PC-9 (cell line): ENCODE results near the gene CDCA5. TPM values are rescaled to one million over a fixed set of nuclear protein-coding genes. Genes with fewer than 3 reads are reported as not detected.

Experiments
- BruUV-seq: library from RNA; stranded (reverse); fragments of 400-500 nt; replicated peaks from 2 replicates; lab custom pipeline; 2021; lab: Mats Ljungman, UMichigan
- CTCF ChIA-PET: fragments of 300-600 bp; sonication (Branson Sonifier 250); formaldehyde crosslinking; loops from one replicate; lab custom pipeline; 2022; ENCODE audit warnings: antibody characterized with exemption; lab: Charles Lee
- POLR2A ChIA-PET: fragments of 300-600 bp; sonication (Branson Sonifier 250); formaldehyde crosslinking; loops from one replicate; lab custom pipeline; 2022; ENCODE audit warnings: antibody characterized with exemption; ENCODE audit not compliant: unreplicated experiment; lab: Charles Lee
- DNase-seq, 2 experiments: peaks; one replicate each; pipeline versions ENCODE4 v3.0.0 to v3.0.0-alpha.2; 2015 to 2022; ENCODE audit warnings: mixed read lengths in 1 of 2
- H2AFZ ChIP-seq: fragments of 200-600 bp; sonication (generic); 2 replicates; pipeline ENCODE4 v1.8.1; 2017; ENCODE audit warnings: antibody characterized with exemption
- H3F3A ChIP-seq: fragments of 200-600 bp; sonication (generic); 2 replicates; pipeline ENCODE4 v1.8.1; 2017; ENCODE audit warnings: antibody characterized with exemption, mild to moderate bottlenecking, low read depth; ENCODE audit not compliant: insufficient read depth
- H3K27ac ChIP-seq: fragments of 200-600 bp; sonication (generic); 2 replicates; pipeline ENCODE4 v1.6.1; 2016; ENCODE audit warnings: mixed run types
- H3K27me3 ChIP-seq: fragments of 200-600 bp; sonication (generic); 2 replicates; pipeline ENCODE4 v1.6.1; 2016; ENCODE audit warnings: low read depth, mixed run types; ENCODE audit not compliant: insufficient read depth
- H3K36me3 ChIP-seq: fragments of 200-600 bp; sonication (generic); 2 replicates; pipeline ENCODE4 v1.6.1; 2016; ENCODE audit warnings: low read depth, mixed run types
- H3K4me1 ChIP-seq: fragments of 200-600 bp; sonication (generic); replicated peaks from 2 replicates; pipeline ENCODE4 v1.6.1; 2016; ENCODE audit warnings: mixed run types; ENCODE audit not compliant: insufficient read depth
- H3K4me2 ChIP-seq: fragments of 200-600 bp; sonication (generic); 2 replicates; pipeline ENCODE4 v1.6.1; 2017; ENCODE audit warnings: mixed run types
- H3K4me3 ChIP-seq: fragments of 200-600 bp; sonication (generic); 2 replicates; pipeline ENCODE4 v1.6.1; 2016; ENCODE audit warnings: mixed run types
- H3K79me2 ChIP-seq: fragments of 200-600 bp; sonication (generic); 2 replicates; pipeline ENCODE4 v1.6.1; 2017; ENCODE audit warnings: low read depth, mixed run types
- H3K9me2 ChIP-seq: fragments of 200-600 bp; sonication (generic); 2 replicates; pipeline ENCODE4 v1.8.1; 2017; ENCODE audit warnings: mild to moderate bottlenecking; ENCODE audit not compliant: insufficient read depth
- H3K9me3 ChIP-seq: fragments of 200-600 bp; sonication (generic); 2 replicates; pipeline ENCODE4 v1.8.1; 2016; ENCODE audit warnings: low read depth; ENCODE audit not compliant: insufficient read depth
- H4K20me1 ChIP-seq: fragments of 200-600 bp; sonication (generic); 2 replicates; pipeline ENCODE4 v1.8.1; 2017; ENCODE audit not compliant: insufficient read depth
- CTCF ChIP-seq: fragments of 200-600 bp; sonication (generic); conservative IDR thresholded peaks from 2 replicates; pipeline ENCODE4 v1.6.1; 2017; ENCODE audit warnings: mixed run types, antibody characterized with exemption, mild to moderate bottlenecking, moderate library complexity
- EZH2 ChIP-seq: fragments of 200-600 bp; sonication (generic); IDR thresholded peaks from 2 replicates; pipeline ENCODE4 v1.8.0; 2017; ENCODE audit warnings: antibody characterized with exemption, low read depth
- intact Hi-C: fragments of 100-400 bp; cut with micrococcal nuclease; formaldehyde crosslinking; loops from one replicate; pipeline ENCODE4 v1.10.0; 2022; ENCODE audit not compliant: unreplicated experiment
- total RNA-seq: library from RNA; stranded (reverse); gene quantifications from 2 replicates; pipeline ENCODE4 v1.2.3, GENCODE V29; 2021

CDCA5 gene
- total RNA-seq, 1 experiment from 2014 or later: 86.4 TPM

- Histone ChIP-seq H3K79me2 (peaks cover 23% of the 10 kb centered on the region), H3K36me3 (no peaks in the 10 kb centered on the region), H3K9me2 (no peaks in the 10 kb centered on the region), H3K27me3 (no peaks in the 10 kb centered on the region), H3K4me2 (no peak overlapping the region), H4K20me1 (no peaks in the 10 kb centered on the region), H3K27ac (no peak overlapping the region), H2AFZ (no peak overlapping the region), H3F3A (peaks cover 19% of the 10 kb centered on the region; the same call in 1 of the 2 replicates), H3K4me1 (peaks cover 21% of the 10 kb centered on the region), H3K4me3 (no peak overlapping the region), H3K9me3 (no peaks in the 10 kb centered on the region)
- TF ChIP-seq CTCF: no peak
- intact Hi-C loops: no loop called here
- ChIA-PET POLR2A (no interaction called here), CTCF (no interaction called here)
- BruUV-seq: no TSS peak
- DNase-seq: no peak
Measured at GRCh38 chr11:65045061-65045460, 38.8 kb downstream of the CDCA5 start.

- peak in 1 of 2 experiments; percentile 42 for DNase-seq
- no TSS peak for BruUV-seq
- no peak overlapping the region for H3K27ac ChIP-seq
- H2AFZ ChIP-seq: no peak overlapping the region
- H3K4me2 ChIP-seq: no peak overlapping the region
- TF ChIP-seq EZH2 (no peak), CTCF (no peak)
- peaks cover 23% of the 10 kb centered on the region for H3K79me2 ChIP-seq
- H3K36me3 ChIP-seq: no peaks in the 10 kb centered on the region
- no peaks in the 10 kb centered on the region for H3K27me3 ChIP-seq
- H3K4me3 ChIP-seq: no peak overlapping the region
- H3K9me2 ChIP-seq: no peaks in the 10 kb centered on the region
- intact Hi-C loops: loop anchor here (5.0 kb wide), 2 partner anchors 38 to 53 kb away; partner anchors contain the start of genes CDCA5, VPS51 and ZFPL1
- H3K9me3 ChIP-seq: no peaks in the 10 kb centered on the region
- peaks cover 25% of the 10 kb centered on the region for H3K4me1 ChIP-seq
- no peaks in the 10 kb centered on the region for H4K20me1 ChIP-seq
- peaks cover 24% of the 10 kb centered on the region; the same call in 1 of the 2 replicates for H3F3A ChIP-seq
- CTCF ChIA-PET: no interaction called here
- POLR2A ChIA-PET: no interaction called here
Measured at GRCh38 chr11:65043881-65044501, 39.8 kb downstream of the CDCA5 start.

- Histone ChIP-seq H3K9me3 (no peaks in the 10 kb centered on the region), H3K36me3 (no peaks in the 10 kb centered on the region), H4K20me1 (no peaks in the 10 kb centered on the region), H3K9me2 (no peaks in the 10 kb centered on the region), H3K79me2 (peaks cover 23% of the 10 kb centered on the region), H3K4me3 (peak overlapping the region; percentile 82; the same call in 1 of the 2 replicates), H3K27ac (no peak overlapping the region), H2AFZ (no peak overlapping the region), H3K27me3 (no peaks in the 10 kb centered on the region), H3K4me2 (peak overlapping the region; percentile 78), H3F3A (peaks cover 24% of the 10 kb centered on the region; the same call in 1 of the 2 replicates), H3K4me1 (peaks cover 25% of the 10 kb centered on the region)
- peak in 1 of 2 experiments; percentile 32 for DNase-seq
- intact Hi-C loops: loop anchor here (5.0 kb wide), 2 partner anchors 39 to 54 kb away; partner anchors contain the start of genes CDCA5, VPS51 and ZFPL1
- BruUV-seq: no TSS peak
- ChIA-PET POLR2A (no interaction called here), CTCF (no interaction called here)
- TF ChIP-seq EZH2 (no peak), CTCF (no peak)
Measured at GRCh38 chr11:65042891-65043290, 40.9 kb downstream of the CDCA5 start.
